NB4 (cell line): ENCODE measurements around the gene CCDC97.

Experiments
- DNase-seq: peaks from one replicate; pipeline ENCODE4 v3.0.0; 2010; ENCODE audit warnings: low read depth
- H3K4me3 ChIP-seq: one replicate; pipeline ENCODE4 v1.5.1; 2011; ENCODE audit warnings: mild to moderate bottlenecking, low read depth, low read length, moderate library complexity
- MYC ChIP-seq: IDR thresholded peaks from 2 replicates; pipeline ENCODE4 v1.6.1; 2011; ENCODE audit warnings: low read depth, low read length
- POLR2A ChIP-seq: IDR thresholded peaks from 2 replicates; pipeline ENCODE4 v1.6.1; 2011; ENCODE audit warnings: mild to moderate bottlenecking; ENCODE audit not compliant: insufficient read length; ENCODE audit errors: extremely low read depth
- TF ChIP-seq, protein P1 (sequence below): IDR thresholded peaks from one replicate; pipeline ENCODE4 v1.5.1; 2012; ENCODE audit warnings: low read depth, low read length
- TF ChIP-seq, protein P2 (sequence below): IDR thresholded peaks from 2 replicates; pipeline ENCODE4 v1.6.1; 2011; ENCODE audit warnings: low read depth, low read length

CCDC97 gene

DNA sequence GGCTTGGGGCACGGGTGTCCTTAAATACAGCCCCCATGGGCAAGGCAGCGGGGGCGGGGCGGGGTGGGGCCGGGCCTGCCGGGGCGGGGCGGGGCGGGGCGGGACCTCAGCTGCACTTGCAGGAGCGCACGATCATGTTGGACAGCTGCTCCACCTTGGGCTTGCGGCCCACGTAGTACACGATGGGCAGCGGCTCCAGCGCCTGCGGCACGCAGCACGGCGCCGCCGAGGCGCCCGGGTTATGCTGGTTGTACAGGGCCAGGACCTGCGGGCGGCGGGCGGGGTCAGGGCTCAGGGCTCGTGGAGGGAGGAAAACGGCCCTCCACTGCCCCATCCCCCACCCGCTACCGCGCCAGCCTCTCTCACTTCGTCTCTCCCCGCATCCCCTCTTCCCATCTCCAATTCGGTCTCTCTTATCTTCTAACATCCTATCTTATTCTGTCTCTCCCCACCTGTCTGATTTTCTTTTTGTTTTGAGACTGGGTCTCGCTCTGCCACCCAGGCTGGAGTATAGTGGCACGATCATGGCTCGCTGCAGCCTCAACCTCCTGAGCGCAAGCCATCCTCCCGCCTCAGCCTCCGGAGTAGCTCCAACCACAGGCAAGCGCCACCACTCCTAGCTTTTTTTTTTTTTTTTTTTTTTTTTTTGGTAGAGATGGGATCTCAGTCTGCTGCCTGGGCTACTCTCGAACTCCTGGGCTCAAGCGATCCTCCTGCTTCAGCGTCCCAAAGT, 21.1 kb downstream of the CCDC97 start:
- H3K4me3 ChIP-seq, result no peak overlapping the region
- DNase-seq, result no peak
- TF ChIP-seq MYC, result no peak
- TF ChIP-seq, protein P1, sequence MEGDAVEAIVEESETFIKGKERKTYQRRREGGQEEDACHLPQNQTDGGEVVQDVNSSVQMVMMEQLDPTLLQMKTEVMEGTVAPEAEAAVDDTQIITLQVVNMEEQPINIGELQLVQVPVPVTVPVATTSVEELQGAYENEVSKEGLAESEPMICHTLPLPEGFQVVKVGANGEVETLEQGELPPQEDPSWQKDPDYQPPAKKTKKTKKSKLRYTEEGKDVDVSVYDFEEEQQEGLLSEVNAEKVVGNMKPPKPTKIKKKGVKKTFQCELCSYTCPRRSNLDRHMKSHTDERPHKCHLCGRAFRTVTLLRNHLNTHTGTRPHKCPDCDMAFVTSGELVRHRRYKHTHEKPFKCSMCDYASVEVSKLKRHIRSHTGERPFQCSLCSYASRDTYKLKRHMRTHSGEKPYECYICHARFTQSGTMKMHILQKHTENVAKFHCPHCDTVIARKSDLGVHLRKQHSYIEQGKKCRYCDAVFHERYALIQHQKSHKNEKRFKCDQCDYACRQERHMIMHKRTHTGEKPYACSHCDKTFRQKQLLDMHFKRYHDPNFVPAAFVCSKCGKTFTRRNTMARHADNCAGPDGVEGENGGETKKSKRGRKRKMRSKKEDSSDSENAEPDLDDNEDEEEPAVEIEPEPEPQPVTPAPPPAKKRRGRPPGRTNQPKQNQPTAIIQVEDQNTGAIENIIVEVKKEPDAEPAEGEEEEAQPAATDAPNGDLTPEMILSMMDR, result no peak
- TF ChIP-seq POLR2A, result no peak
- TF ChIP-seq, protein P2, sequence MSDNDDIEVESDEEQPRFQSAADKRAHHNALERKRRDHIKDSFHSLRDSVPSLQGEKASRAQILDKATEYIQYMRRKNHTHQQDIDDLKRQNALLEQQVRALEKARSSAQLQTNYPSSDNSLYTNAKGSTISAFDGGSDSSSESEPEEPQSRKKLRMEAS, result no peak

DNA sequence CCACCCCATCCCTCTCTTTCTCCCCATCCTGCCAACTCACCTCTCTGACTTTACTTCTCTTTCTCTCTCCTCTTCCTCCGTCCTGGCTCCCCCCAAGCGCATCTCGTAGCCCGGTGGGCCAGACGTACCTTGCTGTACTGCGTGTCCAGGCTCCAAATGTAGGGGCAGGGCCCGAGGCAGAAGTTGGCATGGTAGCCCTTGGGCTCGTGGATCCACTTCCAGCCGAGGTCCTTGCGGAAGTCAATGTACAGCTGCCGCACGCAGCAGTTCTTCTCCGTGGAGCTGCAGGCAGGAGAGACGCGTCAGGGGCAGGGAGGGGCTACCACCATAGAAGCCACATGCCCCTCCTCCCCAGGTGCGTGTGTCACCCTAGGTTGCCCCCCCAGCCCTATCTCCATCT, 22.0 kb downstream of the CCDC97 start:
- H3K4me3 ChIP-seq, result no peak overlapping the region
- no peak for TF ChIP-seq POLR2A
- DNase-seq, result no peak

DNA sequence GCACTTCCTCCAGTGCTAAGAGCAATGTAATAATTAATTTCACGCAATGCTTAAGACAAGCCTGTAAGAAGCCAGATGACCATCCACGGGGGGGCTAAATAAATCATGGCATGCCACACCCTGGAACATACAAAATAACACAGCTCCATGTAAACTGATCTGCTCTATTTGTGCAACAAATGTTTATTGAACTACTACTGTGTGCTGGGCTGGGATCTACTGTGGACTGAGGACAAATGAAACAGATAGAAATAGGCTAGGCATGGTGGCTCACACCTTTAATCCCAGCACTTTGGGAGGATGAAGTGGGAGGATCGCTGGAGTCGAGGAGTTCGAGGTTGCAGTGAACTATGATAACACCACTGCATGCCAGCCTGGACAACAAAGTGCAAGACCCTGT, 22.5 kb downstream of the CCDC97 start:
- DNase-seq, result no peak
- no peak overlapping the region for H3K4me3 ChIP-seq
- TF ChIP-seq, protein P1, result no peak
- TF ChIP-seq, protein P2, result no peak
- TF ChIP-seq MYC (no peak), POLR2A (no peak)

DNA sequence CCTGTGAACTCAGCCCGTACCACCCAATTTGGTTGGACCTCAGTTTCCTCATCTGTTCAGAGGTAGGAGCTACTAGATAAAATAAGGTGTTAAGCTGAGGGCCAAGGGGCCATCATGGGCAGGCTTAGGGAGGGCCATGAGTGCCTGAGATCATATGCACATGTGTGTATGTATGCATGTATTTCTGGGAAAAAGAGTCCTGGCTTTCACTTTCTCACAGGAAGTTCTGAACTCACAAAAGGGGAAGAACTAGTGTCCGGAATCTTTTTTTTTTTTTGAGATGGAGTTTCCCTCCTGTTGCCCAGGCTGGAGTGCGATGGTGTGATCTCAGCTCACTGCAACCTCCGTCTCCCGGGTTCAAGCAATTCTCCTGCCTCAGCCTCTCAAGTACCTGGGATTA, 24.8 kb downstream of the CCDC97 start:
- TF ChIP-seq, protein P1, result no peak
- no peak for TF ChIP-seq MYC
- TF ChIP-seq POLR2A, result no peak
- TF ChIP-seq, protein P2, result no peak
- DNase-seq, result no peak
- no peak overlapping the region for H3K4me3 ChIP-seq

DNA sequence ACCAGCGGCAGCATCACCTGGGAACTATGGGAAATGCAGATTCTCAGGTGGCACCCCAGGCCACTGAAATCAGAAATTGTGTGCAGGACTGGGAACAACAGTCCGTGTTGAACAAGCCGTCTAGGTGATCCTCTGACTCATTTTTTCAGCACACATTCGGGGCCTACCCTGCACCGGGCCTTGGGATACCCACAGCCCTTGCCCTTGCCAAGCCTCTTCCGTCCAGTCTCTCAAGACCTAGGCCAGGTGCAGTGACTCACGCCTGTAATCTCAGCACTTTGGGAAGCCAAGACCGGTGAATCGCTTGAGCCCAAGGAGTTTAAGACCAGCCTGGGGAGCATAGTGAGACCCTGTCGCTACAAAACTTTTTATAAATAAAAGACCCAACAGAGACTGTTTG, 25.5 kb downstream of the CCDC97 start:
- no peak overlapping the region for H3K4me3 ChIP-seq
- TF ChIP-seq MYC (no peak), POLR2A (no peak)
- TF ChIP-seq, protein P1, result no peak
- TF ChIP-seq, protein P2, result no peak
- DNase-seq, result no peak

DNA sequence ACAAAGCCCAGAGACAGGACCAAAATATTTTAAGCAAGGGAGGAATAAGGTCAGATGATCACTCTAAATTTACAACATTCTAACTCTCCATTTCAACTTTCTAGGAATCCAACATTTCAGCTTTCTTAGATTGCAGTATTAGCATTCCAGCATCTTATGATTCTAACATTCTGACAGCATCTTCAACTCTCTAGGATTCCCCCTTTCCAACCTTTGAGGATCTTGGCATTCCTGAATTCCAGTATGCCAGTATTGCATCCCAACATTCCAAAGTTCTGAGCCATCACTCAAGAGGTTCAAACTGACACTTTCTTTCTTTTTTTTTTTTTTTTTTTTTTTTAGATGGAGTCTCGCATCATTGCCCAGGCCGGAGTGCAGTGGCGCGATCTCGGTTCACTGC, 30.0 kb downstream of the CCDC97 start:
- no peak for DNase-seq
- no peak overlapping the region for H3K4me3 ChIP-seq
- TF ChIP-seq, protein P1, result no peak
- TF ChIP-seq, protein P2, result no peak
